Measurements from ENCODE around the gene STIL.
A peak's percentile ranks its signal among the peaks of the same experiment; 100 is the strongest.

Gene STIL

DNA sequence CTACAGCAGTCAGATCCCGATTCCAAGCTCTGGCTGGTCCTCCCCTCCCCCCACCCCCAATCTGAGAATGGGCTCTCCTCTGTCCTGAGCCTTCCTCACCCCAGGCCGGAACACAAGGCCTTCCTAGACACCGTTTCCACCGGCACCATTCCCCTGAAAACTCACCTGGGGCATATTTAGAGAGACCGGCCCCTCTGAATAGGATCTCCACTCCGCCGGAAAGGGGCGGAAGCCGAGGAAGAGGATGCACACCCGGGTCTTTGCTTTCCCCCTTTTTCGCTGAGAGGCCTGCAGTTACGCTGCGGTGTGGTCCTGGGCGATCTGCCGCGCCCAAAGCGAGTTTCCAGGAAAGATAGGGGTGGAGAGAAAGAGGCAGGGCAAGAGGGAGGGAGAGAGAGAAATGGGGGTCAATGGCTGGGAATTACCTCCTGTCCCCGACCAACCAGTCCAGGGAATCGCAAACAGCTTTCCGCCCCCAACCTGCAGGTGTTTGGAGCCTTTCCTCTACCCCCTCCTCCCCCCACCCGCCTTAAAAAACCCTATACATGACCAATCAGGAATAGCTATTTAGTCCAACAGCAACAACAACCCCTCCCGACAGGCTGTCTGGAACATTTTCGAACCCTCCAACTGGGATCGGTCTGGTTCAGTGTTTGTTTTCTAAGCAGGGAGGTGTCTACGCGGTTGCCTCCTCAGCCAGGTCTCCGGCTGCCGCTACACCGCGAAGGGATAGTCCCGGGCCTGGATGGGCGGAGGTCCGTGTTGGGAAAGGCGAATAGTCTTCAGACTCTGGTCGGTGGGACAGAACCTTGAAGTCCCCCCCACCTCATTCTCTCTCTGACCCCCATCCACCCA lies 84.7 kb downstream of the STIL start:
- no peak overlapping the region for H3K4me3 ChIP-seq (replicated peaks in 1 of 2; ENCODE audit: low read depth in 2 of 2, low read length in 2 of 2)
- DNase-seq (ENCODE audit: low read depth in 2 of 2) = no peak
- TF ChIP-seq, protein P1, sequence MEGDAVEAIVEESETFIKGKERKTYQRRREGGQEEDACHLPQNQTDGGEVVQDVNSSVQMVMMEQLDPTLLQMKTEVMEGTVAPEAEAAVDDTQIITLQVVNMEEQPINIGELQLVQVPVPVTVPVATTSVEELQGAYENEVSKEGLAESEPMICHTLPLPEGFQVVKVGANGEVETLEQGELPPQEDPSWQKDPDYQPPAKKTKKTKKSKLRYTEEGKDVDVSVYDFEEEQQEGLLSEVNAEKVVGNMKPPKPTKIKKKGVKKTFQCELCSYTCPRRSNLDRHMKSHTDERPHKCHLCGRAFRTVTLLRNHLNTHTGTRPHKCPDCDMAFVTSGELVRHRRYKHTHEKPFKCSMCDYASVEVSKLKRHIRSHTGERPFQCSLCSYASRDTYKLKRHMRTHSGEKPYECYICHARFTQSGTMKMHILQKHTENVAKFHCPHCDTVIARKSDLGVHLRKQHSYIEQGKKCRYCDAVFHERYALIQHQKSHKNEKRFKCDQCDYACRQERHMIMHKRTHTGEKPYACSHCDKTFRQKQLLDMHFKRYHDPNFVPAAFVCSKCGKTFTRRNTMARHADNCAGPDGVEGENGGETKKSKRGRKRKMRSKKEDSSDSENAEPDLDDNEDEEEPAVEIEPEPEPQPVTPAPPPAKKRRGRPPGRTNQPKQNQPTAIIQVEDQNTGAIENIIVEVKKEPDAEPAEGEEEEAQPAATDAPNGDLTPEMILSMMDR (IDR thresholded peaks at IDR 0.05; ENCODE audit: low read depth, low read length) = no peak

DNA sequence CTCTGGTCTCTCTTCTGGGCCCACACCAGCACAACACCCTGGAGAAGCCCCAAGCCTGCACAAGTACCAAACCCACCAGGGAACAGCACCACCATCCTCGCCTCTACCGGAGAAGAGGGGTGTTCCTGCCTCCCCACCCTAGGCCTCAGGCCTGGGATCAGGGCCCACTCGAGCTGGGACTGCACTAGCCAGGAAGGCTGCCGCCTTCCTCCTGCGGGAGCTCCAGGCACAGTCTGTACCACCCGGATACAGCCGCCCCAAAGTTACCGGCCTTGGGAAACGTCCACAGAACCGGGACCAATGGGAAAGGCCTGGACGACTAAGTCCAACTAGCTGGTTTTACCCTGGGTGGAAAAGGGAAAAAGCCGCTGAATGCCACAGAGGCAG lies 85.3 kb downstream of the STIL start:
- TF ChIP-seq, protein P1 (IDR thresholded peaks at IDR 0.05; ENCODE audit: low read depth, low read length) = no peak
- DNase-seq (ENCODE audit: low read depth in 2 of 2) = no peak
- H3K4me3 ChIP-seq (replicated peaks in 1 of 2; ENCODE audit: low read depth in 2 of 2, low read length in 2 of 2) = no peak overlapping the region

DNA sequence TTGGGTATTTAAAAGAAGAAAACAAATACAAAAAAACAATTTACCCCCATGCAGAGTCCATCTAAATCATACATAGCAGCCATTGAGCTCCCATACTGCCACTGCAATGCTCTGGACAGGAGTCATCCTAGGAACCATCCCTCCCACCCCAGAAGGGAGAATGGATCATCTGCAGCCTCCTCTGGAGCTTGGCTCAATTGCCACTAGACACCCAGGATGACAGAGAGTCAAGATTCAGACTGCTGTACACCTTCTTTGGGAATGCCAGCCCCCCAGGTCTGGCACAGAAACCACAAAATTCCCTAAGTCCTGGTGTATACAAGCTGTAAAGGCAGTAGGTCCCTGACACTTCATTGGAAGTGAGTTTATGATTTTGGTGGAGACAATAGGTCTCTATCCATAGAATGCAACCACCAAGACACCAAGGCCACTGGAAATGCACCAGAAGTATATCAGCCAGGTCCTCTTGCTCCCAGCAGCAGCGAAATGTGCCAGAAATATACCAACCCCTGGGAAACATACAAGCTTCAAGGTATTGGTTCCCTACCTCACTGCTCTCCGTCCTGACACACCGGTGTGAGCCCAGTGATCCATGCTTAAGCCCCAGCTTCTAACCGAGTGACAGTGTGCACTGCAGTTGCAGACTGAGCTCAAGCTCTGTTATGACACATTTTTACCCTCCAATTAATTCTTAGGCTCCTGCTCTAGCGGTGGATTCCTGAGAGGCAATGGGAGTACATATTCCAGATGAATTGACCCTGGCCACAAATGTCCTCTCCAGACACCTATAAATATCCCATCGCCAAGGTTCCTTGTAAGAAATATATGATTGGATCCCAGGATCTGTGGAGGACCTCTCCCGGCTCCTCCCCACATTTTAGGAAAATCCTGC lies 86.4 kb downstream of the STIL start:
- H3K4me3 ChIP-seq (replicated peaks in 1 of 2; ENCODE audit: low read depth in 2 of 2, low read length in 2 of 2) = no peak overlapping the region
- TF ChIP-seq, protein P1 (IDR thresholded peaks at IDR 0.05; ENCODE audit: low read depth, low read length) = no peak
- DNase-seq (ENCODE audit: low read depth in 2 of 2) = no peak

DNA sequence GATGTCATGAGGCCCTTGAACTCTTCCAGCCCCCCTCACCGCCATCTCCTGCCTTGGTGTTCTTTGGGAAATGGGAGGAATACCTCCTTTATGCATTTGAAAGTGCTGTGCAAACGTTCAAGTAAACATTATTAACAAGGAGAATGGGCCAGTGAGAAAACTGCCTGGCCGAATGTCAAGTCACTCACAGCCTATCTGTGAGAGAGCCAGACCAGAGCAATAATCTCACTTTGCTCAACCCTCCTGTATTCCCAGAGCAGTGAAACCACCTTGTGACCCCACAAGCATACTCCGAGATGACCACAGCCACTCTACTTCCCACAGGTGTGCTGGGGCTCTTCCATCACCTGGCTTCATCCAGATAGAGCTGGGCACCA lies 87.1 kb downstream of the STIL start:
- H3K4me3 ChIP-seq (replicated peaks in 1 of 2; ENCODE audit: low read depth in 2 of 2, low read length in 2 of 2) = no peak overlapping the region
- TF ChIP-seq, protein P1 (IDR thresholded peaks at IDR 0.05; ENCODE audit: low read depth, low read length) = no peak
- no peak for DNase-seq (ENCODE audit: low read depth in 2 of 2)

DNA sequence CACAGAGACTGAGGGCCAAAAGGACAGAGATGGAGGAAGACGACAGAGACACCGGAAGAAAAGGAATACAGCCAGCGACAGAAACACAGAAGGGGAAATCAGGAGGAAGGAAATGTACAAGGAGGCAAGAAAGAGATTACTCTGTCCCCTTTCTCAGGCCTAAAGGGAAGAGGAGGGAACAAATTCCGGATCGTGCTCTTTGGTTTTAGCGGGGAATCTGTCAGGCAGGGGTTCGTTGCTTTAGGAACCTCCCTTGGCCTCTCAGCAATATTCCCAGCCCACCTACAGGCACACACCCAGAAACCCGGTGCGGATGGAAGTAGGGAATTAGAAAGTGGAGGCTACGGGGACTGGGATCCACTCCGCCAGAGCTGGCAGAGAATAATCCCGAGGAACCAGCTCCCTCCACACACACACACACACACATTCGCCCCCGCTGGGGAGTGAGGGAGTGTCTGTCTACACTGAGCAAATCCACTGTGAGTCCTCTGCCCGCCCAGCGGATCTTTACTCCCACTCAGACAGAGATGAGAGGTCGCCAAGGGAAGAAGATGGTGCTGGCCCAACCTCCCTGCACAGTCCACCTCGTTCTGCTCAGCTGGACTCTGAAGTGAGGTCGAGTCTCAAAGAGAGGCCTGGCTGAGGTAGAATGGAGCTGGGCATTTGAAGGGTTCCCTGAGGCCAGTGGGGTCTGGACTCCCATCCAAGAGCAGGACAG lies 87.7 kb downstream of the STIL start:
- H3K4me3 ChIP-seq (replicated peaks in 1 of 2; ENCODE audit: low read depth in 2 of 2, low read length in 2 of 2) = no peak overlapping the region
- TF ChIP-seq, protein P1 (IDR thresholded peaks at IDR 0.05; ENCODE audit: low read depth, low read length) = no peak
- DNase-seq (ENCODE audit: low read depth in 2 of 2) = no peak

DNA sequence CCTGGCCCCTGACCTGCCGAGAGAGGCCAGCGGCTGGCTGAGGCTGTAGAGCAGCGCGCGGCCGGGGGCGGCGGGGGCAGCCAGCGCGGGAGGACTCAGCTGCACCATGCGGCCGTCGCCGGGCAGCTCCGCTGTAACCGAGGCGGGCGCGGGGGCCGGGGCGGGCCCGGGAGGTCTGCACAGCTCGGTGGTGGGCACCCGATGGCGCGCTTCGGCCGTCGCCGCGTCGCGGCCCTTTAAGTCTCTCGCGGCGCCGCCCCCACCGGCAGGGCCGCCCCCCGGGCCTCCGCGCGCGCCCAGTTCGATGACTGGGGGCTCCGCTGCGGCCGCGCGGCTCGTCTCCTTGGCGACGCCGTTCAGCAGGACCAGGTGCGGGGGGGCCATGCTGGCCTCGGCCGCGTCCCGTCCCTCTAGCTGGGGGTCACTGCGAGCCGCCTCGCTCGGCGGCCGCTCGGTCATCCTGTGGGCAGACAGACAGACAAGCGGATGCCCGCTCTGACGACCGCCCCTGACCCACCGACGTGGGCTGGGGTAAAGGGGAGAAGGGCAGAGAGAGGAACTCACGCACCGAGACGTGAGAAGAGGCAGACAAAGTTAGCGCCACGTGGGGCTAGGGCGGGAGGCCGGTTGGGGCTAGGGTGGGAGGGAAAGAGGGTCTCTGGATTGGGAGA lies 88.4 kb downstream of the STIL start:
- H3K4me3 ChIP-seq (replicated peaks in 1 of 2; ENCODE audit: low read depth in 2 of 2, low read length in 2 of 2) = peak overlapping the region in 1 of 2 donors; percentile 21
- no peak for DNase-seq (ENCODE audit: low read depth in 2 of 2)
- TF ChIP-seq, protein P1 (IDR thresholded peaks at IDR 0.05; ENCODE audit: low read depth, low read length) = no peak
